Lung (tissue), 12 donors: ENCODE measurements around the gene NPS. TPM values are rescaled to one million over a fixed set of nuclear protein-coding genes. Genes with fewer than 3 reads are reported as not detected.

ENCODE experiments used
- ATAC-seq: fragments of 200-7000 bp; cut with Tn5 transposase; one replicate; pipeline ENCODE4 v1.9.1; 2020; ENCODE audit warnings: moderate number of reproducible peaks; ENCODE audit not compliant: insufficient read depth, low FRiP score
- DNase-seq, 3 donors: peaks; one replicate each; pipeline ENCODE4 v3.0.0-alpha.2; 2013 to 2017
- H3K27ac ChIP-seq, 2 donors: one replicate each; pipeline ENCODE4 v1.5.1; 2013; ENCODE audit warnings: mild to moderate bottlenecking in 2 of 2, moderate library complexity in 2 of 2, control low read depth in 1 of 2, inconsistent platforms in 1 of 2, low read depth in 1 of 2, low read length in 1 of 2
- H3K27me3 ChIP-seq, 3 donors: one replicate each; pipeline ENCODE4 v1.5.1; 2013; ENCODE audit warnings: low read length in 2 of 3; ENCODE audit not compliant: control insufficient read depth in 3 of 3, insufficient read depth in 3 of 3
- H3K36me3 ChIP-seq, 4 donors: one replicate each; pipeline ENCODE4 v1.5.1; 2013; ENCODE audit warnings: low read length in 4 of 4, mild to moderate bottlenecking in 1 of 4, moderate library complexity in 1 of 4; ENCODE audit not compliant: control insufficient read depth in 4 of 4, insufficient read depth in 4 of 4
- H3K4me1 ChIP-seq, 5 donors: one replicate each; pipeline ENCODE4 v1.5.1; 2013; ENCODE audit warnings: low read length in 5 of 5, mild to moderate bottlenecking in 2 of 5, moderate library complexity in 1 of 5; ENCODE audit not compliant: control insufficient read depth in 5 of 5, insufficient read depth in 5 of 5
- H3K4me3 ChIP-seq: one replicate; pipeline ENCODE4 v1.5.1; 2013; ENCODE audit warnings: mild to moderate bottlenecking, control low read depth, moderate library complexity
- H3K9ac ChIP-seq, 2 donors: one replicate each; pipeline ENCODE4 v1.5.1; 2013; ENCODE audit warnings: low read length in 2 of 2, control low read depth in 1 of 2; ENCODE audit not compliant: insufficient read depth in 1 of 2
- H3K9me3 ChIP-seq, 4 donors: one replicate each; pipeline ENCODE4 v1.5.1; 2013; ENCODE audit warnings: low read length in 3 of 4, mild to moderate bottlenecking in 1 of 4, moderate library complexity in 1 of 4; ENCODE audit not compliant: control insufficient read depth in 4 of 4, insufficient read depth in 3 of 4
- WGBS, 2 donors: extraction: QIAGEN DNeasy Blood & Tissue Kit; methylation state at CpG; one replicate each; pipeline ENCODE4 v1.1.7; 2013; 5-methylcytosine and 5-hydroxymethylcytosine counted together
- polyA plus RNA-seq, 2 donors: library from polyadenylated mRNA; stranded (reverse); fragments of 200-250 nt; gene quantifications; one replicate each; pipeline ENCODE4 v1.2.1, GENCODE V29; 2013
- total RNA-seq, 2 donors: library from RNA; depleted of rRNA in 1 of 2; stranded (reverse); fragments of >200 nt in 1 of 2; gene quantifications; one replicate each; pipeline ENCODE4 v1.2.1, GENCODE V29; 2014 to 2021
- TF ChIP-seq, protein P1 (sequence below): IDR thresholded peaks from 2 replicates; pipeline ENCODE4 v1.5.1; 2012; ENCODE audit warnings: mild to moderate bottlenecking; ENCODE audit errors: control extremely low read depth, extremely low read depth
- donor health status: control.
- donor health status: control.
- donor health status: Bipolar disorder and iron deficiency.
- donor health status: healthy.
- donor health status: DM: yes; HTN: yes; CAD: no.

Gene NPS
- total and polyA plus RNA-seq, 4 donors = not detected

DNA sequence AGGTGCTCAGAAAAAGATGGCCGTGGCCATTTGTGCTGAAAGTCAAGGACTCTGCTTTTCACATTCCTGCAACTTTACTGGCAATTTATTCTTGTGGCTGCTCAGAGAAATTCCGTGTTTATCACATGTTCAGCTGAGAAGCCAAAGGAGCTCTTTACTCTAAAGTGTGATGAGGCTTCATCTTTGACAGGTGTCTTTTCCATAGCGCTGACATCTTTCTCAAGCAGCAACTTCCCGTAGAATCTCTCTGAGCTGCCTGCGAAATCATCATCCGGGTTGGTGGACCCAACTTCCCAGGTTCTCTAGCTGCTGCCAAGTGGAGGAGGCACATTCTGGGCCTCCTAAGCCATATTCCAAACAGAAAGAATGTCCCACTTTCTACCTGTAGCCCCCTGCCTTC lies 16.9 kb upstream of the NPS start:
- Histone ChIP-seq H3K4me1 (peaks cover 0 to 1% (median 0%) of the 10 kb centered on the region in 5 donors), H3K27me3 (no peaks in the 10 kb centered on the region), H3K36me3 (no peaks in the 10 kb centered on the region), H3K4me3 (no peak overlapping the region), H3K27ac (no peak overlapping the region), H3K9me3 (peaks cover 0 to 4% (median 0%) of the 10 kb centered on the region in 4 donors), H3K9ac (no peak overlapping the region)
- ATAC-seq = no peak
- 91% methylated on average over 6 of the region's 6 CpGs for WGBS, 2 donors
- TF ChIP-seq, protein P1, sequence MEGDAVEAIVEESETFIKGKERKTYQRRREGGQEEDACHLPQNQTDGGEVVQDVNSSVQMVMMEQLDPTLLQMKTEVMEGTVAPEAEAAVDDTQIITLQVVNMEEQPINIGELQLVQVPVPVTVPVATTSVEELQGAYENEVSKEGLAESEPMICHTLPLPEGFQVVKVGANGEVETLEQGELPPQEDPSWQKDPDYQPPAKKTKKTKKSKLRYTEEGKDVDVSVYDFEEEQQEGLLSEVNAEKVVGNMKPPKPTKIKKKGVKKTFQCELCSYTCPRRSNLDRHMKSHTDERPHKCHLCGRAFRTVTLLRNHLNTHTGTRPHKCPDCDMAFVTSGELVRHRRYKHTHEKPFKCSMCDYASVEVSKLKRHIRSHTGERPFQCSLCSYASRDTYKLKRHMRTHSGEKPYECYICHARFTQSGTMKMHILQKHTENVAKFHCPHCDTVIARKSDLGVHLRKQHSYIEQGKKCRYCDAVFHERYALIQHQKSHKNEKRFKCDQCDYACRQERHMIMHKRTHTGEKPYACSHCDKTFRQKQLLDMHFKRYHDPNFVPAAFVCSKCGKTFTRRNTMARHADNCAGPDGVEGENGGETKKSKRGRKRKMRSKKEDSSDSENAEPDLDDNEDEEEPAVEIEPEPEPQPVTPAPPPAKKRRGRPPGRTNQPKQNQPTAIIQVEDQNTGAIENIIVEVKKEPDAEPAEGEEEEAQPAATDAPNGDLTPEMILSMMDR = no peak
- DNase-seq = no peak

DNA sequence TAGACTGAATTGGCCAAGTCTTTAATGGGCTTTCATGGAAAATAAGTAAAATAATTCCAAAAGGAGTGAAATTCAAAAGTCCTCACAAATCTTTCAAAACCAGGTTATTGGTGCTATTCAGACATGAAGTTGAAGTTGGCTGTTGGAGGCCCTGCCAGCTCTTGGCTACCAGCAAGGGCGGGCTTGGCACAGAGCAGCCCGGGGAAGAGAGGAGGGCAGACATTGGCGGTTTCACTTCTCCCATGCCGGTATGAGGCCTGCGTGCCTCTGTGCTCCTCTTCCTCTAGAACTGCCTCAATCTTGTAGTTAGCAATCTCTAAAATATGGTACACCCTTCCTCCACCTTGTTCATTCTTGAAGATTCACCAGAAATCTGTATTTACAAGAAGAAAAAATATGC lies 16.4 kb upstream of the NPS start:
- no peak for DNase-seq
- TF ChIP-seq, protein P1 = no peak
- Histone ChIP-seq H3K4me3 (no peak overlapping the region), H3K36me3 (no peaks in the 10 kb centered on the region), H3K9me3 (peaks cover 0 to 4% (median 0%) of the 10 kb centered on the region in 4 donors), H3K27ac (no peak overlapping the region), H3K4me1 (peaks cover 0 to 1% (median 0%) of the 10 kb centered on the region in 5 donors), H3K9ac (no peak overlapping the region), H3K27me3 (no peaks in the 10 kb centered on the region)
- ATAC-seq = no peak
- WGBS, 2 donors = 87 to 93% methylated on average over 5 of the region's 5 CpGs

DNA sequence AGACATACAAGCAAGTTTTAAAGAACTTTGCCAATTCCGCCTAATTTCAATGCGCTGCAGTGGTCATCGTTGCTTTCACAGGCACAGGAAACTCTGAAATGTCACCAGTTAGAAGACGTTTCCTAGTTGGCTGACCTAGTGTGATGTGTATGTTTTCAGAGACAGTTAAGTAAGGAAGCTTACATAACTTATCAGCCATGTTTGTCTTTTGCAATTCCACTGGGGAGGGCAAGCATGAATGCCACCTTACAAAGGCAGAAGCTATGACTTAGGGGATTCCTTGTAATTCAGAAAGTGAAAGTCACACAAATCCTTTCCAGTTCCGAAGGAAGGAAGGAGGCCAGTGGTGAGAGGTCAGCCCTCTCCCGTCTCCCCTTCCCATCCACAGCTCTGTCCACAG lies 15.0 kb upstream of the NPS start:
- Histone ChIP-seq H3K9ac (no peak overlapping the region), H3K36me3 (no peaks in the 10 kb centered on the region), H3K27me3 (no peaks in the 10 kb centered on the region), H3K9me3 (peaks cover 0 to 6% (median 0%) of the 10 kb centered on the region in 4 donors), H3K4me3 (no peak overlapping the region), H3K27ac (no peak overlapping the region), H3K4me1 (no peaks in the 10 kb centered on the region)
- WGBS, 2 donors = 35 to 49% methylated on average over 6 of the region's 6 CpGs
- TF ChIP-seq, protein P1 = no peak
- no peak for DNase-seq
- ATAC-seq = no peak

DNA sequence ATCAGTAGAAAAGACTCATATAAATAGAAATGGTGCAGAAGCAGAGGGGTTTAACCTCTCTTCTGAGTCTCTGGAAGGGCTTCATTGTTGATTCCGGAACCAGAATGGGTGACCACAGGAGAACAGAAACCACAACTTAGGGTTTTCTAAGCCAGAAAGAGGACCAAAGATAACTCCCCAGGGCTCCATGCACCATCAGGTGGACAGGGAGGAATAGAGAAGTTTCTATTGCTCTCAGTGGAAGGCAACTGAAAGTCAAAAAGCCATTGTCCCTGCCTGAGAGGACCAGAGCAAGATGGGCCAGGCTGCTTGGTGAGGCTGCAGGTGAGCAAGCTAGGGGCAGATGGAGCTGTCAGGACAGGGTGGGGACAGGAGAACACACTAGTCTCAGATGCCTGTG lies 14.6 kb upstream of the NPS start:
- Histone ChIP-seq H3K27ac (no peak overlapping the region), H3K9ac (no peak overlapping the region), H3K4me1 (no peaks in the 10 kb centered on the region), H3K36me3 (no peaks in the 10 kb centered on the region), H3K9me3 (peaks cover 0 to 6% (median 0%) of the 10 kb centered on the region in 4 donors), H3K27me3 (no peaks in the 10 kb centered on the region), H3K4me3 (no peak overlapping the region)
- WGBS, 2 donors = 57 to 84% methylated on average over 1 of the region's 1 CpG
- TF ChIP-seq, protein P1 = no peak
- ATAC-seq (no peak), DNase-seq (no peak)
